GM19324 (cell line): ENCODE measurements around the gene UNC5A.

Experiments used
- ATAC-seq: cut with Tn5 transposase; IDR thresholded peaks from one replicate; pipeline ENCODE4 v1.9.1; 2021; ENCODE audit warnings: mild to moderate bottlenecking, moderate library complexity; ENCODE audit not compliant: unreplicated experiment, low FRiP score

The UNC5A gene

DNA sequence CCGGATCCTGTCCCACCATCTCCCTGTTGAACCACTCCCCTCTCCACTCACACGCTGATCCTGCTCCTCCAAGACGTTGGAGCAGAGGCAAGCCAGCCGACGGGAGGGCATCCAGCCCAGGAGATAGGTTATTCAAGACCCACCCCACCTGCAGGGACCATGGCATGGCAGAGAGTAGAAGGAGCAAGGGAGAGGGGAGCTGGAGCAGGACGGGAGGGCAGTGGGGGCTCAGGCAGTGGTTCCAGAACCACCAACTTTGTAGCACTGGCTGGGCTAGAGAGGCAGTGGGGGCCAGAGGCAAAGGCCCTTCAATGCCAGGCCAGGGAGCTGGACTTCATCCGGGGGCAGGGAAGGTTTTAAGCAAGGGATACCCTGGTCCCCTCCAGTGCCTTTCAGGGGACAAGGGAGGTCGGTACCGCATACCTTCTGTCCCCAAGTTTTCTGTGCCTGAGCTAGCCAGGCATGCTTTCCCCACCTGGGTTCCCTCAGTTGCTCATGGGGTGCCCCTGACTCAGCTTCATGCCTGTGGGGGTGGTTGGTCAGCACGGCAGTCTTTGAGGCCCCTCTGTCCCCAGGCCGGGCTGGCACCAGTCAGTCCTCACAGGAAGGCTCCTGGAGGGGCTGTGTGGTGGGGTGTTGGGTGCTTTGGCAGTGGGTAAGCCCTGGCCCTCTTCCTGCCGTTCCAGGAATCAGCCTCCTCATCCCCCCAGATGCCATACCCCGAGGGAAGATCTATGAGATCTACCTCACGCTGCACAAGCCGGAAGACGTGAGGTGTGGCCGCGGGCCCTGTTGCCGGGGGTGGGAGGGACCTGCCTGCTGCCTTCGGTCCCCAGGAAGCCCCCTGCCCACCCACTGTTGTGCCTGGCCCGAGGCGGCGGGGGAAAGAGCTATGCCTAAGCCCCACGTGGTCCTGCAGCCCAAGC, 66.4 kb downstream of the UNC5A start:
- ATAC-seq = no peak

DNA sequence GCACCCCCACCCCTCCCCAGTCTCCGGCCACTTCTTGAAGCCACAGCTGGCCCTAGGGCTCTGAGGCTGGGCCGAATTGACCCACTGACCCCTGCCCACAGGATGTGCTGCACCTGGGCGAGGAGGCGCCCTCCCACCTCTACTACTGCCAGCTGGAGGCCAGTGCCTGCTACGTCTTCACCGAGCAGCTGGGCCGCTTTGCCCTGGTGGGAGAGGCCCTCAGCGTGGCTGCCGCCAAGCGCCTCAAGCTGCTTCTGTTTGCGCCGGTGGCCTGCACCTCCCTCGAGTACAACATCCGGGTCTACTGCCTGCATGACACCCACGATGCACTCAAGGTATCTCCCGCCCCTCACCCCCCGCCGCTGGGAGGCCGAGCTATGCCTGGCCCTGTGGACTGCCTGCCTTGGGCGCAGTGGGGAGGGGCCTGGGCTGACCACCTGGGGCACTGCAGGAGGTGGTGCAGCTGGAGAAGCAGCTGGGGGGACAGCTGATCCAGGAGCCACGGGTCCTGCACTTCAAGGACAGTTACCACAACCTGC, 67.5 kb downstream of the UNC5A start:
- no peak for ATAC-seq

DNA sequence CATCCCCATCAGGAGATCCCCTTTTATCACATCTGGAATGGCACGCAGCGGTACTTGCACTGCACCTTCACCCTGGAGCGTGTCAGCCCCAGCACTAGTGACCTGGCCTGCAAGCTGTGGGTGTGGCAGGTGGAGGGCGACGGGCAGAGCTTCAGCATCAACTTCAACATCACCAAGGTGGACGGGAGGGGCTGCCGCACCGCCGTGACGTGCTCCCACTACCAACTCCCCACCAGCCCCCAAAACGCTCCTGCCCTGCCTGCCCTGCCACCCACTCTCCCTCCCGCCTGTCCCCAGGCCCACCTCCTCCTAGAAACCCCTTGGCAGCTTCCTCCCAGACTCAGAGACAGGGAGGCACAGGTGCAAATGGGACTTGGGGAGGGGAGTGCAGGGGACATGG, 68.1 kb downstream of the UNC5A start:
- ATAC-seq = no peak

DNA sequence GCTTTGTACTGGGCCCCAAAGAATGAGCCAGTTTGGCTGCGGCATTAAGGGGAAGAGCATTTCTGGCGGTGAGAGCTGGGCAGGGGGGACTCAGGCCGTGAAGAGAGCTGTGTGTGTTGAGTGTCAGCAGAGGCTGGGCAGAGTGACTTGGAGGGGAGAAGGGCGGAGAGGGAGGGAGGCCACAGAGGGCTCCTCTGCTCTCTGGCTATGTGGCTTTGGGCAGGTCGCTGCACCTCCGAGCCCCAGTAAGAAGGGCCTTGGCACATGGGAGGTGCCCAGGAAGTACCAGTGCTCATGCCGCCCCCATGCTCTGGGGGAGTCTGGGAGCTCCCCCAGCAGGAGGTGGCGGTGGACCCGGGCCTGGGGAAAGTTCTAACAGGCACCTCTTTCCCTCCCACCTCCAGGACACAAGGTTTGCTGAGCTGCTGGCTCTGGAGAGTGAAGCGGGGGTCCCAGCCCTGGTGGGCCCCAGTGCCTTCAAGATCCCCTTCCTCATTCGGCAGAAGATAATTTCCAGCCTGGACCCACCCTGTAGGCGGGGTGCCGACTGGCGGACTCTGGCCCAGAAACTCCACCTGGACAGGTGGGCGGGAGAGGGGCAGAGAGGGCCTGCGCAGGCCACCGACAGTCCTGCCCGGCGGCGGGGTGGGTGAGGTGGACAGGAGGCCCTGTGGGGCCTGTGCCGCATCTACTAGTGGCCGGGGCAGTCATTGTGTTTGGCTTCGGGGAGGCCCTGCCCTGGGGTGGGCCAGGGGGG, 68.7 kb downstream of the UNC5A start:
- ATAC-seq = no peak

DNA sequence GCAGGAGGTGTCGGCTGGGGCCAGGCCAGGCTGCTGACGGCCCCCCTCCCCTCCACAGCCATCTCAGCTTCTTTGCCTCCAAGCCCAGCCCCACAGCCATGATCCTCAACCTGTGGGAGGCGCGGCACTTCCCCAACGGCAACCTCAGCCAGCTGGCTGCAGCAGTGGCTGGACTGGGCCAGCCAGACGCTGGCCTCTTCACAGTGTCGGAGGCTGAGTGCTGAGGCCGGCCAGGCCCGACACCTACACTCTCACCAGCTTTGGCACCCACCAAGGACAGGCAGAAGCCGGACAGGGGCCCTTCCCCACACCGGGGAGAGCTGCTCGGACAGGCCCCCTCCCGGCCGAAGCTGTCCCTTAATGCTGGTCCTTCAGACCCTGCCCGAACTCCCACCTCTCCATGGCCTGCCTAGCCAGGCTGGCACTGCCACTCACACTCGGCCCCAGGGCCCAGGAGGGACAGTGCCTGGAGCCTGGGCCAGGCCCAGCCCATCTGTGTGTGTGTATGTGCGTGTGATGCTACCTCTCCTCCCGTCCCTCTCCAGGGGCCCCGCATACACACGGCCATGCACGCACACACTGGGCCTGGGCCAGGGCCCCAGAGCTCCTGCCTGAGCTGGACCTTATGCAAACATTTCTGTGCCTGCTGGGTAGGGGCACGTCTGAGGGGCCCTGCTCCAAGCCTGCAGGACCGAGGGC, 69.5 kb downstream of the UNC5A start:
- ATAC-seq = no peak

DNA sequence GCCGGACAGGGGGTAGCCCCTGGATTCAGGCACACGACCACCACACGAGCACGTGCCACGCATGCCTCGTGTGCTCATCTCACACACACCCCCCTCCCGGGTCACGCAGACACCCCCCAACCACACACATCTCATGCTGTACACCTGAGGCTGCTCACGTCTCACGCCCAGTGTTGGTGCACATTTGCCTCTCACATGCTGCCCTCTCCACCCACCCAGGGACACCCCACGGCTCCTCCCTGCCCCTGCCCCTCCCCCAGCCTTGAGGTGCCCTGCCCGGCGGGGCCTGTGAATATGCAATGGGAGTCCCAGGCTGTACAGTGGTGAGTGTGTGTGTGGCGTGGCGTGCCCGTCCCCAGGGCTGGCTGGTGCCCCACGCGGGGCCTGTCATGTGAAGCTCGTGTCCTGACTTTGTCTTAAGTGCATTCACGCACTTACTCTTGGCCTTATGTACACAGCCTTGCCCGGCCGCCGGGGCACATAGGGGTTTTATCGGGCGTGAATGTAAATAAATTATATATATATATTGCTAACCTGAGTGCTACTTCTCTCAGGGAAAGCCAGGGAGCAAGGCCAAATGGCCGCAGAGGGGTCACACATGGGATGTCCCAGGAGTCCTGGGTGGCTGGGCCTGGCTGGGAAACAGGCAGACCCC, 70.1 kb downstream of the UNC5A start:
- ATAC-seq = no peak

DNA sequence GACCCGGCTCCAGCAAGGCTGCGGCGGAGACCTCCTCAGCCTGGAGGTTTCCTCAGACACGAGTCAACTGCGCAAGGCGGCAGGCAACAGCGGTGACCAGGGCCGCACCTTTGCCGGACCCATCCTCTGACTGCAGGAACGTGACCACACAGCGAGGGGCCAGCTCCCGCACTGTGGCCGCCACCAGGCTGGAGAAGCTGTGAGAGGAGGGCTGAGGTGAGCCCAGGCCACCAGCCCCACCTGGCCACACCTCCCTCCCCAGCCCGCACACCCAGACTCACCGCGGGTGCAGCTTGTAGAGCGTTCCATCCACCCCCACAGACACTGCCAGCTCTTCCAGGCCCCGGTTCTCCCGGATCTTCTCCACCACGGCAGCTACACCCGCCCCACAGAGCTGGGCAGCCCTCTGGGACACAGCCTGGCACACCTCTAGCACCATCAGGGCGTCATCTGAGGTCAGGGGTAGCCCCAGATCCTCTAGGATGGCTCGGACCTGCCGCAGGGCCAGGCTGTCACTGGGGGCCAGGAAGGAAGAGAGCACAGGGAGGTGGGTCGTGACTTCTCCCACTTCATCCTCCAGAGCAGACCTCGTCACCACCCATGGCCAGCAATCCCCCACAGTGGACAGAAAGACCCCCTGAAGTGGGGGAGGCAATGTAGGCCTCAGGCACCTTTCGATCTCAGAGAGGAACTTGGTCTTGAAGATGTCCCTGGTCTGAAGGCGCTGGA, 70.8 kb downstream of the UNC5A start:
- ATAC-seq = no peak

DNA sequence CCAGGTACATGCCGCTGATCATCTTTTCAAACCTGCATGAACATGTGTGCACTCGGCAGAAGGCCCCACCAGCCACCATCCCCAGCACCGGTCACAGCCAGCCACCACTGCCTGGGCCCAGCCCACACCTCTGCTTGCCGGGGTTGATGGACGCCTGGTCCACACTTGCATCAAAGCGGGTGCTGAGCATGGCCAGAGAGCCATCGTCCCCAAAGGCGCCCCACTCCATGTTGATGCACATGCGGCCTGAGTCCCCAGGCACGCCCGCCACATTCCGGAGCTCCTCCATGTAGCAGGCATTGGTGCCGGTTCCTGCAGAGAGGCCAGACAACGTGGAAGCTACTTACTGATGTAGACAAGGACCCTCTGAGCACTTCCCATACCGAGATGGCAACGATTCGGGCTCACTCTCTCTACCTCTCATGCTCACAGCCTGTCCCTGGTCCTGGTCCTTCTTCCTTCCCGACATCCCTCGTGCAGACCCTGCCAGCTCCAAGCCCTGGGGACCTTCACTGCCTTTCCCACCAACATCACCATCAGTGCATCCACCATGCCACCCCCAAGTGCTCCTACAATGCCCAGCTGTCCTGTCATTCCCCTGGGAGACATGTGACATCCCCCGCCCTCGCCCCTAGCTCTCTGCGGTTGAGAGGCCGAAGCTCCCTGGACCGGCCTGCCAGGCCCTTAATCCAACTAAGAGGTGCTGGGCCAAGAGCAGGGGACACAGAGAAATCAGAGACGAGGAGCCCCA, 71.6 kb downstream of the UNC5A start:
- no peak for ATAC-seq

DNA sequence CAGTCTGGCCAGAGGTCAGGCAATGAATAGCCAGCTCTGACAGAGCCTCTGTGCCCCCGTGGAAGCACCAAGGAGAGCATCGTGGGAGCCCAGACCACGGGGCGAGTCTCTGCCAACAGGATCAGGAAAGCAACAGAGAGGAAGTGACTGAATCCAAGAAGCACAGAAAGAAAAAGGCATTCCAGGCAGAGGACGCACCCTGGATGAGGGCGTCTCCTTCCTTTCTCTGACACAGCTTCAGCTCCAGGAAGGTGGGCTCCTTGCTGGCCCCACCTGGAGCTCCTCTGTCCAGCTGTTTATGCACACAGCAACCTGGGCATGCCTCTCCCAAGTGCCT, 72.2 kb downstream of the UNC5A start:
- no peak for ATAC-seq

DNA sequence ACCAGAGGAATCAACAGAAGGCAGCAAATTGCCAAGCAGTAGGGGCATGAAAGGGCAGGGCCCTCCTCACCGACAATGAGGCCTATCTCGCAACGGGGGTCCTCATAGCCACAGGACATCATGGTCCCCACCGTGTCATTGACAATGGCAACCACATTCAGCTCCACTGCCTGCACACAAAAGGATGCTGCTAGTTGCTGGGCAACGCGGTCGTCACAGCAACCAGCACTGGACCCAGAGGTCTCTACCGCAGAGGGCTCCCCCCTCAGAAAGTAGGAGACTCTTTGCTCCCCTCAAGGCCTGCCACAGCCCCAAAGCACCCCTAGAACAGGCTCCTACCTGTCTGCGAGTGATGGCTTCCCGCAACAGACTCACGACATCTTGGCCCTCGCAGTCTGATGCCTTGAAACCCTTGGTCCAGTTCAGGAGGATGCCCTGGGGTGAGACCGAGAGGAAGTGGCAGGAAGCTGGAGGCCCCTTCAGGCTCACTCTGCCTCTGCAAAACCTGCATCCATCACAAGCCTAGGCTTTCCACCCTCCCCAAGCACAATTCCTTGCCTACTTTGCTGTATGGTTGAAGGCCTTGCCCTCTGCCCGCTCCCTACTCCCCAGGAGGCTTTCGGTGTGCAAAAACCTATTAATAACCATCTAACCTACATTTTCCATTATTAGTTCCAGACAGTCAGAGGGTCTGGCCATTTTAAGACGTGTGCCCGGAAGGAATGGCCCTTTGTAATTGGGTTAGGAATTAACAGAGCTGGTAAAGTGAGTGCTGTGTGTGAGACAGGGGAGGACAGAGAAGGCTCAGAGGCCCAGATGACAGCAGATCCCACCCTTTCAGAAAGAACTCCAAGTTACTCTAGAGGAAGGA, 73.6 kb downstream of the UNC5A start:
- ATAC-seq = no peak

DNA sequence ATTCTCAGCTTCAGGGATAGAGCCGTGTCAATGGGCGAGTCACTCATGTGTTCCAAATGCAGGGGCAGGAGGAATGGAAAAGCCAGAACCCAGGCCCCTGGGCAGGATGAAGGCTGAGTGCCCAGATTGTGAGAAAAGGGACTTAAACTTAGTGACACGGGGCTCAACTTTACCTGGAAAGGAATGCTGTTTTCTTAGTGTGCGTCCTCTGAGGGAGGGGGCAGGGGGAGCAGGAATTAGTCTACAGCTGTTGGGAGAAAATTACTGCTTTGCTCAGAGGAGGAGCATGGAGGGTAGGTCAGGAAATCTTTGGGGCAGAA, 74.2 kb downstream of the UNC5A start:
- ATAC-seq = no peak

DNA sequence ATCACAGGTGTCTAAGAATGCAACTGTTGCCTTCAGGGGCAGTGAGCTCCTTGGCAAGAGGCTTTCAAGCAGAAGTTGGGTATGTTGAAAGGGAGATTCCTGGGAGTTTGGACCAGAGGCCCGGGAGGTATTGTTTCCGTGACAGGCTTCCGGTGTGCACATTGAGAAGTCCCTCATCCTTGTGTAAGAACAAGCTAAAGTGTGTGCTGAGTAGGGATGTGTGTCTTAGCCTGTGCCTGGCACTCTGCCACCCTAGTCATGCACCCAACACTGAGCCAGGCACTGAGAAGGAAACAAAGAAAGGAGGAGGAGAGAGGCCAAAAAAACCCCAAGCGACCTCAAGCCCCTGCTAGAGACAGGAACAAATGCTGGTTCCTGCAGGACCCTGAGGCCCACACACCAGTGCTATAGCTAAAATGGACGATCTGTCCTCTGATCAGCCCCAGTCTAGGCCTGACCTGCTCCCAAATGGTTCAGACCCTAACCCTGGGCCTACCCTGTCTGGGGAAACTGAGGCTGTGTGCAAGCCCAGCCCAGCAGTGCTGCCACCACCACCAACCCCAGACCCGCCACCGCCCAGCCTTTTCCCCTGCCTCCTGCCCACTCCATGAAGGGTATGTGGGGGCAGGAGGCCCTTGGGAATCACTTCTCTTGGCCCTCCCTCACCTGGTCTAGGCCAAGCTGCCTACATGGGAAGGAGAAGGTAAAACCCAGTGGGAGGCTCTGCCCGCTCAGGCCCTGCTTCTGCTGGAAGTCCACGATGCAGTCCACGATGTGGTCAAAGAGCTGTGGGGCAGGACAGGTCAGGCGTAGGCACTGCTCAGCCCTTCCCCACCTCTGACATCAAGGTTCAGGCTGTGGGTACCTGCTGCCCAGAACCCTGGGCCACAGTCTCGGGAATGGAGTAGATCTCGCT, 76.2 kb downstream of the UNC5A start:
- ATAC-seq = no peak

DNA sequence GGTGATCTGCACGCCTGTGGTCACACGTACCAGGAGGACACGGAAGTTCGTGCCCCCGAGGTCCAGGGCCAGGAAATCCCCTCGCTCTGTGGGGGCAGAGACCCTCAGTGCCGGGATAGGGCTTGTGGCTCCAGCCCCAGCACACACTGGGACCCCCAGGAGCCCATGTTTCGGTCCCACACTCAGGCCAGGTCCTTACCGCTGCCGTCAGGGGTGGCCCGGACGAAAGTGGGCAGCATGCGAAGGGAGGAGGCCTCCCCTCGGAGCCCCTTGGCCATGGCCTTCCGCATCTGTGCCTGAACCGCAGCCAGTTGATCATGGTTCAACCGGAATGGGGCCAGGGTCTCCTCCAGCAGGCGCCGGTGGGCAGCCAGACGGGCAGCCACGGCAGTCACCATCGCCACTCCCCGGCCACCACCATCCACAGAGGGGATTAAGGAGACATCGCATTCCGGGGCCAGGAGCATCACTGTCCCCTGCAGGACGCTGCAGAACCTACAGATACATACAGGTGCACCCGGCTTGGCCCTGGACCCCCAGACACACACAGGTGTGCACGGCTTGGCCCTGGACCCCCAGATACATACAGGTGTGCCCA, 77.0 kb downstream of the UNC5A start:
- no peak for ATAC-seq

DNA sequence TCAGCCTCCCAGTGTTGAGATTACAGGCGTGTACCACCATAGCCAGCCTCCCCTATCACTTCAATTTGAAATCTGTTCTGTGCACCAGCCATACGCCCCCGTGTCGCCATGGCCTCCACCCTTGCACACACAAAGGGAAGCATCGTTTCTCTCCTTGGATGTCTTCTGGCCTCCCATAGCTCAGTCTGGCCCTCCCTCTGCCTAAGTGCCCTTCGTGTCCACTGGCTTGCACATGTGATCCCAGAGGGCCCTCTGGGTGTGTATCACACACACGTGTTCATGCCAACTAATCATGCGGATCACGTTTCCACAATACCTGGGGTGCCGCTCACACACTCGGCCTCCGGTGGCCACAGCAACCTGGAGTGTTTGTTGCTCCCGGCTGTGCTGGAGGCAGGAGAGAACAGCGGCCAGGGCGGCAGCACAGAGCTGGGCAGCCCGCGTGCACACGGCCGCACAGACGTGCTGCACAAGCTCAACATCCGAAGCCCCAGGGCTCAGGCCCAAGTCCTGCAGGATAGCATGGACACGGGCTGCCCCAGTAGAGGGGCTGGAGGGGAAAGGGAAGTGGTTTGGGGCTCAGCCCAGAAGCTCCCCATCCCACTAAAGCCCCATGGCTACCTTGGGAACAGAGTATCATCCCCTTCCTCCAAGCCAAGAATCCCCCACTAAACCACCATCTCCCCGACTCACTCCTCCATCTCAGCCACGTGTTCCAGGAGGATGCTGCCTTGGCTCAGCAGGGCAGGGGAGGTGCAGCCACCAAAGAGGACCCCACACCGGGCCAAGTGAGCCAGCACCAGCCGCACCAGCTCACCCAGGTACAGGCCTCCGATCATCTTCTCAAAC, 77.9 kb downstream of the UNC5A start:
- ATAC-seq = no peak

DNA sequence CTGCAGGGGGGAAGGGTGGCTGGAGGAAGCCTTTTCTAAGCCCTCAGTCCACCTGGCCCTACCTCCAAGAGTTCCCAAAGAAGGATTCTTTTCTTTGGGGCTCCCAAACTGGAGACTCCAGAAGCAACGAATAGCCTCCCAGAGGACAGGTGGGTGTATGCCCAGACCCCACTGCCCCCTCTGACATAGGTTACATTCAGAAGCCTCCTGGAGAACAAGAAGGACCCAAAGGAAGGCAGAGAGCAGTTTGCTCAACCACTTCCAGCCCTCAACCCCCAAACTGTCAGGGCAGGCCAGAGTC, 78.5 kb downstream of the UNC5A start:
- ATAC-seq = no peak
